Natural killer cell treated with Interleukin-12 subunit alpha and Interleukin-12 subunit beta and Interleukin-15 and Interleukin-18, amount 100 ng/mL, for 72 hours (primary cell): Measurements from ENCODE around the gene SPSB4. TPM values are rescaled to one million over a fixed set of nuclear protein-coding genes. Genes with fewer than 3 reads are reported as not detected.

Experiments used
- ATAC-seq, 2 donors: fragments of 150-1000 bp; cut with Tn5 transposase in 1 of 2; sonication (Bioruptor Pico), chemical (Tn5 transposase) in 1 of 2; 2 replicates each; pipeline ENCODE4 v1.10.0; 2021
- DNase-seq: peaks from one replicate; pipeline ENCODE4 v3.0.0; 2022; ENCODE audit warnings: low spot score
- H3K27ac Mint-ChIP-seq, 2 donors: 1 replicate in 1 of 2; 2 replicates in 1 of 2; pipeline ENCODE4 v1.8.0; 2022; ENCODE audit warnings: mixed read lengths in 2 of 2, mild to moderate bottlenecking in 1 of 2, moderate library complexity in 1 of 2
- H3K27me3 Mint-ChIP-seq, 2 donors: 1 replicate in 1 of 2; 2 replicates in 1 of 2; pipeline ENCODE4 v1.8.0; 2022; ENCODE audit warnings: mixed read lengths in 2 of 2
- H3K36me3 Mint-ChIP-seq: one replicate; pipeline ENCODE4 v1.8.0; 2022; ENCODE audit warnings: mixed read lengths
- H3K4me1 Mint-ChIP-seq, 2 donors: 1 replicate in 1 of 2; 2 replicates in 1 of 2; pipeline ENCODE4 v1.8.0; 2022; ENCODE audit warnings: low read depth in 2 of 2, mixed read lengths in 2 of 2, mild to moderate bottlenecking in 1 of 2
- H3K4me3 Mint-ChIP-seq: one replicate; pipeline ENCODE4 v1.8.0; 2022; ENCODE audit warnings: mixed read lengths
- H3K9me3 Mint-ChIP-seq: 2 replicates; pipeline ENCODE4 v1.8.0; 2022; ENCODE audit warnings: mixed read lengths
- total RNA-seq, 2 donors: library from RNA; stranded (reverse); gene quantifications; one replicate each; pipeline ENCODE4 v1.2.3, GENCODE V29; 2022

SPSB4 gene
- total RNA-seq, 2 donors from 2014 or later: not detected

DNA sequence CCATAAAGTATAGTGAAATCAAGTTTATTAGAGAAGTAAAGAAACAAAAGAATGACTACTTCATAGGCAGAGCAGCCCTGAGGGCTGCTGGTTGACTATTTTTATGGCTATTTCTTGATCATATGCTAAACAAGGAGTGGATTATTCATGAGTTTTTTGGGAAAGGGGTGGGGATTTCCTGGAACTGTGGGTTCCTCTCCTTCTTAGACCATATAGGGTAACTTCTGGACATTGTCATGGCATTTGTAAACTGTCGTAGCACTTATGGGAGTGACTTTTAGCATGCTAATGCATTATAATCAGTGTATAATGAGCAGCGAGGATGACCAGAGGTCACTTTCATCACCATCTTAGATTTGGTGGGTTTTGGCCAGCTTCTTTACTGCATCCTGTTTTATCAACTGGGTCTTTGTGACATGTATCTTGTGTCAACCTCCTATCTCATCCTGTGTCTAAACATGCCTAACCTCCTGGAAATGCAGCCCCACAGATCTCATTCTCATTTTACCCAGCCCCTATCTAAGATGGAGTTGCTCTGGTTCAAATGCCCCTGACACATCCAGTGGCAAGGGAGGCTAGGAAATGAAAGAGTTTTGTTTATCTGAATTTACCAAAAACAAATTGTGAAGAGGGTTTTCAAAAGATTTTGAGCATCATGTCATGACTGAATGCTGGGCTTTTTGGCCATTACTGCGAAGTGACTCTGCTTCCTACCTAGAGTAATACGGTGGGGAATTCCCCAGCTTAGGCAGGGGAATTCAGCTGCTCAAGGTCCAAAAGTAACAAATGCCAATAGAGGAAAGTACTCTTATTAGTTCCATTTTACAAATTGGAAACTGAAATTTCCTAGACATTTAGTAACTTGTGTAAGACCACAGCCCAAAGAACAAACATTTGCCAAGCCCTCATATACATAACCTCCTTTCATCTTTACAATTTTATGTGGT, 6.2 kb upstream of the SPSB4 start:
- Mint-ChIP-seq H3K27me3 (peaks cover 18 to 38% of the 10 kb centered on the region in 2 donors), H3K4me1 (no peaks in the 10 kb centered on the region), H3K4me3 (no peak overlapping the region), H3K36me3 (no peaks in the 10 kb centered on the region), H3K9me3 (no peaks in the 10 kb centered on the region), H3K27ac (no peak overlapping the region)
- ATAC-seq: no peak
- DNase-seq: no peak

DNA sequence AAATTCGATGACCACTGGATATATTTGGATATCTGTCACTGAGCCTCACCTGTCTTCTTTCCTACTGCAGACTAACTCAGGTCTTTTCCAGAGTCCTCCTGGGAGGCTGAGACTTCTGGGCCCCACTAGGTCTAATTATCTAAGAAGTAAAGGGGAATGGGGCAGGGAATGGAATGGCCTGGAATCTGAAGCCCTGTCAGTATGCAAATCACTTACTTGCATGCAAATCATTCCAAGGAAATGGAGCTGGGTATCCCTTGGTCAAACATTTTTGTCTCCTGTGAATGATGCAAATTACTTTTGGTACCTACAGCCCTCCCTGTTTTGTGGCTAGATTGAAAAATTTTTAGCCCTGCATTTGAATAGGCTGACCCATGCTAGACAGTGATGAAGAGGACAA, 5.3 kb upstream of the SPSB4 start:
- ATAC-seq (no peak), DNase-seq (no peak)
- Mint-ChIP-seq H3K36me3 (no peaks in the 10 kb centered on the region), H3K4me1 (peaks cover 0 to 6% of the 10 kb centered on the region in 2 donors), H3K9me3 (no peaks in the 10 kb centered on the region), H3K27me3 (peaks cover 27 to 47% of the 10 kb centered on the region in 2 donors), H3K27ac (no peak overlapping the region), H3K4me3 (no peak overlapping the region)

DNA sequence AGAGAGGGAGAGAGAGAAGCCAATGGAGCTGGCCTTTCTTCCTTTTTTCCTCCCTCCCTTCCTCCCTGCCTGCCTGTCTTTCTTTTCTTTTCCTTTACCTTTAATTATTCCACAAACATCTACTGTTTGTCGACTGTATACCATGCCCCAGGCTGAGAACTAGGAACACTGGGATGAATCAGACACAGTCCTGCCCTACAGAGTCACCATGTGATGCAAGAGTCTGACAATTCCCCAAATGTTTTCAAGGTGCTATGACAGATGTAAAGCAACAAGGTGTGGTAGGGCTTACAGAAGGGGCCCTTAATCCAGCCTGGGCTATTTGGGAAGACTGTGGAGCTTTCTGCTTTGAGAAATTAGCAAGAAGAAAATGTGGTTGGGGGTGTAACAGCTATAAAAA, 4.0 kb upstream of the SPSB4 start:
- H3K9me3 Mint-ChIP-seq: no peaks in the 10 kb centered on the region
- ATAC-seq (no peak), DNase-seq (no peak)
- H3K27ac Mint-ChIP-seq: no peak overlapping the region
- H3K4me1 Mint-ChIP-seq: peaks cover 2 to 8% of the 10 kb centered on the region in 2 donors
- peaks cover 30 to 51% of the 10 kb centered on the region in 2 donors for H3K27me3 Mint-ChIP-seq
- no peaks in the 10 kb centered on the region for H3K36me3 Mint-ChIP-seq
- no peak overlapping the region for H3K4me3 Mint-ChIP-seq

DNA sequence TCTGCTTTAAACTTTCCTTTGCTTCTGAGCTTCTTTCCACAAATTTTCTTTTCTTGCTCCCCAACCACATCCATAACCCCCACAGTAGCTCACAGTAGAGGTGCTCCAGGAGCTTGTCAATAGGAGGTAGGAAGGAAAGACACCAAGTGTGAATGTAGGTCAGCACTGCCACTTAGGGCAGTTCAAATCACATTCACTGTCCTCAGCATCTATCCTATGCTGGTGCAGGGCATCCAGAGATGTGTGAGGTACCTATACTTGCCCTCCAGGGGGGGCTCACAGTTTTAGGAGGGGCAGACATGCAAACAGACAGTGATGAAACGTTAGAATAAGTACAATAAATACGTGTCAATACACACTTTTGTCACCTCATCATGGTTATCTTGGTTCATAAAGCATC, 1.5 kb upstream of the SPSB4 start:
- DNase-seq (no peak), ATAC-seq (no peak)
- Mint-ChIP-seq H3K4me1 (peaks cover 5 to 11% of the 10 kb centered on the region in 2 donors), H3K4me3 (no peak overlapping the region), H3K27me3 (peaks cover 42 to 69% of the 10 kb centered on the region in 2 donors), H3K9me3 (no peaks in the 10 kb centered on the region), H3K27ac (no peak overlapping the region), H3K36me3 (no peaks in the 10 kb centered on the region)

DNA sequence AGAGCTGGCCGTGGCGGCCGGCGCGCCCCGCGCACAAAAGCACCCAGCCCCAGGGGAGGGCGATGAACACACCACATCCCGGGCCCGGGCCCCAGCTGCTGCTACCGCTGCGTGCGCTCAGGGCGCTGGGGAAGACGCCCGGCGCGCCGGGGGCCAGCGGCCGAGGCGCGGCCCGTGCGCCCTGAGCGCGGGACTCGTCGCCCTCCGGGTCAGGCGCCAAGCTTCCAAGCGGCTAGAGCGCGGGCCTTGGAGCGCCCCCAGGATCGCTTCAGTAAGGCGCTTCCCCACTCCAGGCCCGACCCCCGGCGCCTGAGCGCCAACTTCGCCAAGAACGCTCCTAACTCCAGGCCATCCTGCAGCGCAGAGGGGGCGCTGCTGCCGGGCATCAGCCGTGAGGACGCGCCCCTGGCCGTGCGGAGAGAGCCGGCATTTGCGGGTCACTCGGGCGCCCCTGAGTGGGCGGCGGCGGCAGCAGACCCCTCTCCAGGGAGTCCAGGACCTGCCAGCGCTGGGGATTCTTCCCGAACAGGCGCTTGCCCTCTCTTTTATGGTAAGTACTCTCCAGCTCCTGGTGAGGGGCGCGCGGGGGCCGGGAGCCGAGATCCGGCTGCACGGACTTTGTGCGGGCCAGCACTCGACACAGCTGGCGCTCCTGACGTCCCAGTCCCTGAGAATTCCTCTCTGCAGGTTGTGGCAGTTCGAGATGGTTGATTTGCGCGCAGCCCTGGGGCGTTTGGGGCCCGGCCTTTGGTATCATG, 475 bp downstream of the SPSB4 start:
- Mint-ChIP-seq H3K4me1 (peaks cover 5 to 11% of the 10 kb centered on the region in 2 donors), H3K27me3 (peaks cover 50 to 73% of the 10 kb centered on the region in 2 donors), H3K4me3 (peak overlapping the region; percentile 38), H3K36me3 (no peaks in the 10 kb centered on the region), H3K27ac (no peak overlapping the region), H3K9me3 (no peaks in the 10 kb centered on the region)
- DNase-seq (no peak), ATAC-seq (no peak)

DNA sequence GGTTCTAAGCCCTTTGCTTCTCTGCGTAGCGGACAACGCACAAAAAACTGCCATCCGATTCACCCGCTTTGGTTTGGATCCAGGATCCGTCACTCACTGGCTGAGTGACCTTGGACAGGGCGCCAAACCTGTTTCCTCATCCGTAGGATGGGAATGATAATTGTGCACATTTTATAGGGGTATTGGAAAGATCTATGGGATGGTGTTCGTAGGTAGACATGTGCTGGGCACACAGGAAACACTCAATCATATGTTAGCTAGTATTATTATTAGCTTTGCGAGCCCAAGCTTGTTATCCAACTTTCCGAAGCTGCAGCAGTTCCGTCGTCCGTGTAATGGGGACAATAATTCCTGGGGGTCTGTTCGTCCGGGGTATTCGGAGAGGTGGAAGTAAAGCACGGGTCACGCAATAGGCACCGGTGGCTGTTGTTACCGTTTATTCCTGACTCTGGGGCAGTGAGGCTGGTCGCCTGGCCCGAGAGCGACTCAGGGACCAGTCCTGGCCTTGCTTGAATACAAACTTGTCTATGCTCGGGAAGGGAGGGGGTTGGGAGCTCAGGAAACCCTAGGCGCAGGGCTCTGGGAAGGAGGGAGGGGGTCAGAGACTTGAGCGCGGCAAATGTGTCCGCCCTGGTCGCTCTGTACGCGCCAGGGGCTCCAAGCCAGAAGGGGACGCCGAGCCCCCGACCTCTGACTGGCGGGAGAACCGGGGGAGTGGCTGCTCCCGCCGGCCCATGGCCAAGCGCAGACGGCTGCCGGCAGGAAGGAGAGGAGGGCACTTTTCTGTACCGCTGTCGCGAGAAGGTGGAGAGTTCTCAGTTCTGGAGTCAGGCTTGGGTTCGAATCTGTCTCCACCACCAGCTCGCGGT, 1.3 kb downstream of the SPSB4 start:
- Mint-ChIP-seq H3K36me3 (no peaks in the 10 kb centered on the region), H3K27me3 (peaks cover 46 to 65% of the 10 kb centered on the region in 2 donors), H3K9me3 (no peaks in the 10 kb centered on the region), H3K4me1 (peaks cover 5 to 11% of the 10 kb centered on the region in 2 donors), H3K4me3 (peak overlapping the region; percentile 38), H3K27ac (no peak overlapping the region)
- ATAC-seq (no peak), DNase-seq (no peak)

DNA sequence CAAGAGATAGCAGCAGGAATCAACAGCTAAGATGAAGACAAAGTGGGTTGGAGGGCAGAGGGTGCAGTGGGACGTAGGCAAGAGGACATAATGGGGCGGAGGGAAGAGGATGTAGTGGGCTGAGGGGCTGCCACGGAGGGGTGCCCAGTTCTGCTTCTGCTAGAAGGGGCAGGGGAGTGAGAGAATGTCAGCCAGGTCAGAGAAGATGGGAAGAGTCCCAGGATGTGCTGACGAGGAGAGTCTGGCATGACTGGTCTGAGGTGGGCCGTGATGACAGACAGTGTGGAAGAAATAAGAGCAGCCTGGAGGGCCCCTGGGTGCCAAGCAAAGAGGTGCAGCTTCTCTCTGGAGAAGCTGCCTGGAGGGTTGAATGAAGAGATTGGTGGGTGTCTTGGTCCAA, 4.0 kb downstream of the SPSB4 start:
- H3K4me1 Mint-ChIP-seq: peaks cover 5 to 13% of the 10 kb centered on the region in 2 donors
- no peaks in the 10 kb centered on the region for H3K36me3 Mint-ChIP-seq
- H3K4me3 Mint-ChIP-seq: no peak overlapping the region
- peaks cover 30 to 43% of the 10 kb centered on the region in 2 donors for H3K27me3 Mint-ChIP-seq
- H3K9me3 Mint-ChIP-seq: peaks cover 3% of the 10 kb centered on the region
- DNase-seq (no peak), ATAC-seq (no peak)
- H3K27ac Mint-ChIP-seq: no peak overlapping the region

DNA sequence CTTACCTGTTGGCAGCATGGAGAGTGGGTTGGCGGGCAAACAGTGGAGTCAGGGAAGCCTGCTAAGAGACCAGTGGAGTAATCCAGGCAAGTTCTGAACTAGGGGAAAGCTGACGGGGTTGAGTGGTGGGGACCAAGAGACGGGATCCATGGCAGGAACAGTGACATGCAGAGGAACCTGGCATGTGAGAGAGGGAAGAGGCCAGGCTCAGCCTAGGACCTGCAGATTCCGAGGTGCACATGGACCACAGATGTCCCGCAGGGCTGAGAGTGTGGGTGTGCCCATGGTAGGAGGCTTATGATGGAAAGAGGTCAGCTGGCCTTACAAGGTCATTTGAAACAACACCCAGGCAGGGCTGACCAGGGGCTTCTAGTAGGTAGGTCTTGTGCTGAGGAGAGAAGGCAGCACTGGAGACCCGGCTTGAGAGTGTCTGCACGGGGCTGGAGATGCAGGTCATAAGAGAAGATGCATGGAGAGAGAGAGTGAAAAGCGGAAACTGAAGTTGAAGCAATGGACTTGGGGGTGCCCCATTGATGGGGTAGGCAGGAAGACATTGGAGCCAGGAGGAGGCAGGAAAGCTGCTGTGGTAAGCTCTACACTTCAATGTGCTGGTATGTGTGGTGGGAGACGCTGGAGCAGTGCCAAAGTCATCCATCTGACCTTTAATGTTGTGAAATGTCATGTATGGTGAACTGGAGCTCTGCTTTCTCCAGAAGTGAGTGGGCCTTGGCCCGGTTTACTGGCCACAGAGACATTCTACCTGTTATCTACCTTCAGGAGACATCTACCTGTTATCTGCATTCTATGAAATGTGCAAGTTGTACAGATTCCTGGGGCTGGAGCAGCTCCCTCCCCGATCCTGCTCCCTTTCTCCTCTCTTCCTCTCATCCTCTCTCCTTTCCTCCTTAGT, 4.6 kb downstream of the SPSB4 start:
- peaks cover 3% of the 10 kb centered on the region for H3K9me3 Mint-ChIP-seq
- no peak overlapping the region for H3K4me3 Mint-ChIP-seq
- no peak overlapping the region for H3K27ac Mint-ChIP-seq
- DNase-seq (no peak), ATAC-seq (no peak)
- peaks cover 5 to 11% of the 10 kb centered on the region in 2 donors for H3K4me1 Mint-ChIP-seq
- peaks cover 23 to 36% of the 10 kb centered on the region in 2 donors for H3K27me3 Mint-ChIP-seq
- no peaks in the 10 kb centered on the region for H3K36me3 Mint-ChIP-seq

DNA sequence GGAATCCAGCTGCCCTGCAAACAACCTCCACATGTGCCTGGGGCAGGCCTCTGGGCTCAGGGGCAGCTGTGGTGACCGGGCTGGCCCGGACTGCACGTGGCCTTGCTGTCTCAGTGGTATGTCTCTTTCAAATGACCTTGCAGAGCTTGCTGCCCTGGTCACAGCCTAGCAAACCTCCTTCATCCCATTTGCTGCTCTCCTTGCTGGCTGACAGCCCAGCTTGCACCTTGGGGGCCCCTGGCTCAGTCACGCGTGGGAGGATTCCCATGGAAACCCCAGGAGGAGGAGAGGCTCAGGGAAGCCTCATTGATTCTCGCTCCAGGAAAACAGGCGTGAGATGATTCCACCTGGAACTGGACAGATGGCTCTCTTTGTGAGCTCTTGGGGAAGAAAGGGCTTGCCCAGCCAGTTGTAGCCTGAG, 5.6 kb downstream of the SPSB4 start:
- ATAC-seq (no peak), DNase-seq (no peak)
- Mint-ChIP-seq H3K36me3 (no peaks in the 10 kb centered on the region), H3K4me1 (peaks cover 5 to 10% of the 10 kb centered on the region in 2 donors), H3K27ac (no peak overlapping the region), H3K9me3 (peaks cover 3% of the 10 kb centered on the region), H3K27me3 (peaks cover 22 to 35% of the 10 kb centered on the region in 2 donors), H3K4me3 (no peak overlapping the region)

DNA sequence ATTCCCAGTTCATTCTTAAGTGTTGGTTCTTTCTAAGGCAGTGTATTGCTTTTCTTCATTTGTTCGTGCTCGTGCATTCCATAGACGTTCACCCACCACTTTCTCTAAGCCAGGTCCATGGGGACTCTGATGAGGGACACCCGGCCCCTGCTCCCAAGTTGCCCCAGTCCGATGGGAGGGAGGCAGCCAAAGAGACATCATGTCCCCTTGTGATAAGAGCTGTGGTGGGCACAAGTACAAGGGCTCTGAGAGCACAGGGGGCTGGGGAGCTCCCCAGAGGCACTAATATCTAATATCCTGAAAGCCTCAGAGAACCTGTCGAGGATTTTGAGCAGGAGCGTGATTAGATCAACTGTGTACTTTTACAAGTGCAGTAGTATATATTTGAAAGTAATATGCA, 6.3 kb downstream of the SPSB4 start:
- Mint-ChIP-seq H3K27ac (no peak overlapping the region), H3K4me3 (no peak overlapping the region), H3K36me3 (no peaks in the 10 kb centered on the region), H3K27me3 (peaks cover 17 to 29% of the 10 kb centered on the region in 2 donors), H3K9me3 (peaks cover 3% of the 10 kb centered on the region), H3K4me1 (peaks cover under 1 to 6% of the 10 kb centered on the region in 2 donors)
- ATAC-seq (no peak), DNase-seq (no peak)

DNA sequence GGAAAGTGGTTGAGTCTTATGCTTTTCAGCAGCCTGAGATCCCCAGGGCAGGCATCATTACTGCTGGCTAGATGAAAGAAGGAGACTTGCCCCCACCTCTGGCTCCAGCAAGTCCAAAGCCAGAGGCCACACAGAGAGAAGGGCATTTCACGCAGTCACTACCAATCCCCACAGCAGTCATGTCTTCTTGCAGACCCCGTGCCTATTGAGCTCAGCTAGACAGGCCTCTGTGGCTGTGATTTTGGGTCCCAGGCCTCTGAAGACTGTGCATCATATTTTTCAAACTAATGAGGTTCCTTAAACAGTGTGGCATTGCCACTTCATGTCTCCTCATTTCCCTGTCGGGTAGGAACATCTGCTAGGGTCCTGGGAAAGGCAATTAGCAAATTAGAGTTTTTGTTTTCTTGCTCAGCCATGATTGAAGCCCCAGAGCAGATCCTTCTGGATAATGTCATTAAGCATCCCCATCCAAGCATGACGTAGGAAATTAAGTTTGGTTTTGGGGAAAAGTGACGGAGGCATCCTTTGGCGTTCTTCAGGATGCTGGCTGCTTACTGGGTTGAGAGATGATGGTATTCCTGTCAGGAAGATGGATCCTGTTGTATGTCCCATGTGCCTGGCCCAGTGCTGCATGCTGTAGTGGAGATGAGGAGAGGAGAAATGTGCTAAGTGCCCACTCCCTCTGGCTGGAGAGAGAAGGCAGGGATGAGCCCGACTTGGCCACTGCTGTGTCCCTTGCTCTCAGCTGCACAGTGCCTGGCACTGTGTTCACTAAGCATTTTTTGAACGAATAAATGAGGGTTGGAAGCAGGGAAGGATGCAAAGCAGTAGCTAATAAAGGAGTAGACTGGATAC, 7.0 kb downstream of the SPSB4 start:
- H3K27me3 Mint-ChIP-seq: peaks cover 16 to 26% of the 10 kb centered on the region in 2 donors
- H3K36me3 Mint-ChIP-seq: no peaks in the 10 kb centered on the region
- H3K4me3 Mint-ChIP-seq: no peak overlapping the region
- peaks cover 3% of the 10 kb centered on the region for H3K9me3 Mint-ChIP-seq
- ATAC-seq (no peak), DNase-seq (no peak)
- H3K4me1 Mint-ChIP-seq: peaks cover 2 to 8% of the 10 kb centered on the region in 2 donors
- no peak overlapping the region for H3K27ac Mint-ChIP-seq

DNA sequence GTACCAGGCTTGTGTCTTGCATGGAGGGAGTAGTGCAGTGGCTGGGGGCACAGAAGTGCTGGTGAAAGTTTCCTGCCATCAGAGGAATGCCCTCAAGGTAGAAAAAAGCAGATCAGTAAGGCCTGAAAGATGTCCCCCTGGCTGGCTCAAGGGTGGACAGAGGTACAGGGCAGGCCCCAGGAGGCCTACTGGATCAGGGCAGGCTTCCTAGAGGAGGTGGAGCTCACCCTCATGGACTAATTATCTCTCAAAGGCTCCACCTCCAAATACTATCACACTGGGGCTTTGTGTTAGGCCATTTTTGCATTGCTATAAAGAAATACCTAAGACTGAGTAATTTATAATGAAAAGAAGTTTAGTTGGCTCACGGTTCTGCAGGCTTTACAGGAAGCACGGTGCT, 7.8 kb downstream of the SPSB4 start:
- H3K27me3 Mint-ChIP-seq: peaks cover 9 to 18% of the 10 kb centered on the region in 2 donors
- no peaks in the 10 kb centered on the region for H3K36me3 Mint-ChIP-seq
- H3K4me1 Mint-ChIP-seq: peaks cover 10 to 16% of the 10 kb centered on the region in 2 donors
- no peak overlapping the region for H3K4me3 Mint-ChIP-seq
- no peak overlapping the region for H3K27ac Mint-ChIP-seq
- ATAC-seq: no peak
- peaks cover 3% of the 10 kb centered on the region for H3K9me3 Mint-ChIP-seq
- no peak for DNase-seq
